DMS114 treated with DMSO at 0.1 percent for 48 hours (cell line): ENCODE measurements around the gene MC1R.
"Not testable (repeated sequence)": the region's sequence is repeated elsewhere in the genome, so short reads cannot be mapped to it uniquely, and the experiment has no call there.

ENCODE experiments used
- DNase-seq: peaks from one replicate; lab custom pipeline; 2025; ENCODE audit not compliant: unreplicated experiment; lab: John Stamatoyannopoulos, UW

Gene MC1R

DNA sequence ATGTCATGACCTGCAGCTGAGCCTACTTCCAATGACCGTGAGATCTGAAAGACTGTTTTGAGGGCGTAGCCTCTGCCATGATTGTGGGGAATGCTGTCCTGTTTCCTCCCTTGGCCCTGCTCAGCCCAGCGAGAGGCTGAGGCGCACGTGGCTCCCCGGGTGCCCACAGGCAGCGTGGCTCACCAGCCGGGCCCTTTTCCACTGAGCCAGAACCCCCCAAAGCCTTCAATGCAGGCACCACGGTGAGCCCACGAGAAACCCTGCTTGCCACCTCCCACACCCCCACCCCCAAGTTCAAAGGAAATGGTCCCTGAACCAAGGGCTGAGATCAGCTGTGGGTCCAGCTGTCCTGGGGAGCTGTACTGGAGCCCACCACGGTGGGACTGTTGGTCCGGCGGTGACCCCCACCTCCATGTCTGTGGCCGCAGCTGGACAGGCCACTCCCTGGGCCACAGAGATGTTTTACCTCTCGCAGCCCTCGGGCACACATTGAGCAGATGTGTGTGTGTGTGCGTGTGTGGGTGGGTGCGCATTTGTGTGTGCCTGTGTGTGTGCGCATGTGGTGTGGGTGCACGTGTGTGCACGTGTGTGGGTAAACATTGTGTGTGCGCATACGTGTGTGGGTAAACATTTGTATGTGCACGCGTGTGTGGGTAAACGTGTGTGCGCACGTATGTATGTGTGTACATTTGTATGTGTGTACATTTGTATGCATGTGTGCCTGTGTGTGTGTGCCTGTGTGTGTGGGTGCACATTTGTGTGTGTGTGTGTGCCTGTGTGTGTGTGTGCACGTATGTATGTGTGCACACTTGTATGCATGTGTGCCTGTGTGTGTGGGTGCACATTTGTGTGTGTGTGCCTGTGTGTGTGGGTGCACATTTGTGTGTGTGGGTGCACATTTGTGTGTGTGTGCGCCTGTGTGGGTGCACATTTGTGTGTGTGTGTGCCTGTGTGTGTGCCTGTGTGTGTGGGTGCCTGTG is 5.0 kb upstream of the MC1R start:
- no peak for DNase-seq

DNA sequence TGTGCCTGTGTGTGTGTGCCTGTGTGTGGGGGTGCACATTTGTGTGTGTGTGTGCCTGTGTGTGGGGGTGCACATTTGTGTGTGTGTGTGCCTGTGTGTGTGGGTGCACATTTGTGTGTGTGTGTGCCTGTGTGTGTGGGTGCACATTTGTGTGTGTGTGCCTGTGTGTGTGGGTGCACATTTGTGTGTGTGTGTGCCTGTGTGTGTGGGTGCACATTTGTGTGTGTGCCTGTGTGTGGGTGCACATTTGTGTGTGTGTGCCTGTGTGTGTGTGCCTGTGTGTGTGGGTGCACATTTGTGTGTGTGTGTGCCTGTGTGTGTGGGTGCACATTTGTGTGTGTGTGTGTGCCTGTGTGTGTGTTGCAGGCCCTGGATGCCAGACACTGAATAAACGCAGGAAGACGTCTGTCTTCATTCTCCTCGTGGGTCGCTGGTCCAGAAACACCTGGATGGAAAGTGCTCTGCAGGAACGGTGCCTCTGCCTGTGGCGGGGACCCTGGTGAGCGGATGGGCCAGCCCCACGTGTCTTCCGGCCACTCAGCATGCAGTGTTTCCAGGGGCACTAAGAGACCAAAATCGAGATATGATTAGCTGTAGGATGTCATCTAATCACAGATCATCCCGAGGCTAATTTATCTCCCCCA is 3.9 kb upstream of the MC1R start:
- DNase-seq = not testable (repeated sequence)

- DNase-seq = no peak
Measured at GRCh38 chr16:89915303-89916232, 3.1 kb upstream of the MC1R start.

DNA sequence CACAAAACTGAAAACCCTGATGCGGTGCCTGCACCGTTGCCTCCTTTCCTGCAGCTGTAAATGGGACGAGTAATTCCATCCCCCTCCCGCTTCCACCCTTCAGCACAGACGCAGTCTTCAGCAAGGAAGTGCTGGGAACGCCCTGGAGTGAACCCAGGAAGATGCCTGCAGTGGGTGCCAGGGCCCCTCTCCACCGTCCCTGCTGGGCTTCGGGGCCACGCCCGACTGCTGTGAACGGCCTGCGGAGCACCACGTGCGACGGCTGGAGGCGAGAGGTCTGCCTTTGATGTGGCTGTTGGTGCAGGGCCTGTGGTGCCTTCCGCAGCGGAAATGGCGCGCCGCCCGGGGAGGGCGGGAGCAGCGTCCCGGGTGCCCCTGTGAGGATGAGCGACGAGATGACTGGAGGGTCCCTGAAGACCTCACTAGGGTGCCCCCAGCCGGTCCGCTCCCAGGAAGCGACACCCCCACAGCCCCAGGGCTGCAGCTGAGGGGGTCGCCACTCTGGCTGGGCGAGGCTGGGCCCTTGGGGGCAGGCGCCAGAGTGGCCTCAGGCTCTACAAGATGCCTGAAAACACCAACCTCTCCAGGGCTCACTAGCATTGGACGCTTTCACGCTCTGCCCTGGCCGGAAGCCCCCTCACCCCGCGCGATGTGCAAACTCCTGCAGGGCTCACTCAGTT is 749 bp upstream of the MC1R start:
- DNase-seq = peak; percentile 76

DNA sequence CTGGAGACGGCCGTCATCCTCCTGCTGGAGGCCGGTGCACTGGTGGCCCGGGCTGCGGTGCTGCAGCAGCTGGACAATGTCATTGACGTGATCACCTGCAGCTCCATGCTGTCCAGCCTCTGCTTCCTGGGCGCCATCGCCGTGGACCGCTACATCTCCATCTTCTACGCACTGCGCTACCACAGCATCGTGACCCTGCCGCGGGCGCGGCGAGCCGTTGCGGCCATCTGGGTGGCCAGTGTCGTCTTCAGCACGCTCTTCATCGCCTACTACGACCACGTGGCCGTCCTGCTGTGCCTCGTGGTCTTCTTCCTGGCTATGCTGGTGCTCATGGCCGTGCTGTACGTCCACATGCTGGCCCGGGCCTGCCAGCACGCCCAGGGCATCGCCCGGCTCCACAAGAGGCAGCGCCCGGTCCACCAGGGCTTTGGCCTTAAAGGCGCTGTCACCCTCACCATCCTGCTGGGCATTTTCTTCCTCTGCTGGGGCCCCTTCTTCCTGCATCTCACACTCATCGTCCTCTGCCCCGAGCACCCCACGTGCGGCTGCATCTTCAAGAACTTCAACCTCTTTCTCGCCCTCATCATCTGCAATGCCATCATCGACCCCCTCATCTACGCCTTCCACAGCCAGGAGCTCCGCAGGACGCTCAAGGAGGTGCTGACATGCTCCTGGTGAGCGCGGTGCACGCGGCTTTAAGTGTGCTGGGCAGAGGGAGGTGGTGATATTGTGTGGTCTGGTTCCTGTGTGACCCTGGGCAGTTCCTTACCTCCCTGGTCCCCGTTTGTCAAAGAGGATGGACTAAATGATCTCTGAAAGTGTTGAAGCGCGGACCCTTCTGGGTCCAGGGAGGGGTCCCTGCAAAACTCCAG is 1.1 kb downstream of the MC1R start:
- DNase-seq = no peak

DNA sequence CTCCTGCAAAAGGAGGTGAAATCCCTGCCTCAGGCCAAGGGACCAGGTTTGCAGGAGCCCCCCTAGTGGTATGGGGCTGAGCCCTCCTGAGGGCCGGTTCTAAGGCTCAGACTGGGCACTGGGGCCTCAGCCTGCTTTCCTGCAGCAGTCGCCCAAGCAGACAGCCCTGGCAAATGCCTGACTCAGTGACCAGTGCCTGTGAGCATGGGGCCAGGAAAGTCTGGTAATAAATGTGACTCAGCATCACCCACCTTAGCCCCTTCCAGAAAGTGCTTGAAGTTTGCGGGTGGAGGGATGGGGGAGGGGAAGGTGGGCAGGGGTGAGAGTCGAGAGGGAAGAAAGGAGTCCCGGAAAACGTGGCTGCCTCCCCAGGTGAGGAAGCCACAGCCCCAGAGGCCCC is 2.1 kb downstream of the MC1R start:
- DNase-seq = no peak

DNA sequence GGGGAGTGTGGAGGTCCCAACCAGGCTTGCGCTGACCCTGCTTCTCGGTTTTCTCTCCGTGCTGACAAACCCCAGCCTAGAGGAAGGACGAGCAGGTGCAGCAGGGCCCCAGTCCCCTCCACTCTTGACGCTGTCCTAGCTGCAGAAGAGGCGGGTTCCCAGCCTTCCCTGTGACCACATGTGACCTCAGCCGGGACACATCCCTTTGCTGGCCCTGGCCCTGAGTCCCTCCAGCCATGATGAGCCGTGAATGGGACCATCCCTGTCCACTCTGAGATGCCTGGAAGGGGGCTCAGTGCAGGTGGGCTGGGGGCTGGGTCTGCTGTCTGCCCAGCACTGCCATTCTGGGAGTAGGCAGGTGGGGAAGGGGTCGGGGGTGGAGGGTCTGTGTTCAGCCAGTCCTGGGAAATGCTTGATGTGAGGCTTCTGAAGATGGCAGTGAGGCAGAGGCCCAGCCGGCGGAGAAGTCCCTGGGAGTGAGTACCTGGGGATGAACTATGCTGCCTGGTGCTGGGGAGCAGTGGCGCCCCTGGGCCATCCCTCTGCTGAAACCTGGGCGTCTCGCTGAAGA is 2.6 kb downstream of the MC1R start:
- DNase-seq = no peak

DNA sequence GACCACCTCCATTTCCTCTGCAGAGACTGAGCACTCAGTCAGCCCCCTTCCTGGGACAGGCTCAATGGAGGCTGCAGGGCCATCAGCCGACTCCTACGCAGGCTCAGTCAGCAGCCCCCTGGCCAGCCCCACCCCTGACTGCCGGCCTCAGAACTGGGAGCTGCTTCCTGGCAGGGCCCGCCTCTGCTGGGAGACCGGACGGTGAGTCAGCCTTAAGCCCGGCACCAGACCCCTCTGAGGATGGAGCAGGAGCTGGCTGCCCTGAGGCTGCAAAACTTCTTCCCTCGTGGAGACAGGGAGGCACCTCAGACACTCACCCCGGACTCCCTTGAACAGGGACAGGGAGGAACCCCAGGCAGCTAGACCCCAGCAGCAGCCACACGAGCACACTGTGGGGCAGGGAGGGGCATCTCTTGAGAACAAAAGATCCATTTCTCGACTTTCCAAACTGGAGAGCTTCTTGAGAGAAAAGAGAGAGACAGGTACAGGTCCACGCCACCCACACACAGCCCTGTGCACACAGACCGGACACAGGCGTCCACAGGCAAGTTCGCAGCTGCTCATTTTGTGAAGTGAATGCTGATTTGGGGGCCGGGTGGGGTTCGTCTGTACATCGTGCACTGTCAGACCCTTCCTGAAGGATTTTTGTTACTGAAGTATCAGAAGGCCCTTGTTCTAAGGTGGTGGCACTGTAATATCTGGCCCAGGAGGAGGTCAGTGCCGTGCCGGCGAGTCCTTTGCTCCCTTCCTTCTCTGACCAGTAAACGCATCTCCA is 3.2 kb downstream of the MC1R start:
- DNase-seq = peak; percentile 17

DNA sequence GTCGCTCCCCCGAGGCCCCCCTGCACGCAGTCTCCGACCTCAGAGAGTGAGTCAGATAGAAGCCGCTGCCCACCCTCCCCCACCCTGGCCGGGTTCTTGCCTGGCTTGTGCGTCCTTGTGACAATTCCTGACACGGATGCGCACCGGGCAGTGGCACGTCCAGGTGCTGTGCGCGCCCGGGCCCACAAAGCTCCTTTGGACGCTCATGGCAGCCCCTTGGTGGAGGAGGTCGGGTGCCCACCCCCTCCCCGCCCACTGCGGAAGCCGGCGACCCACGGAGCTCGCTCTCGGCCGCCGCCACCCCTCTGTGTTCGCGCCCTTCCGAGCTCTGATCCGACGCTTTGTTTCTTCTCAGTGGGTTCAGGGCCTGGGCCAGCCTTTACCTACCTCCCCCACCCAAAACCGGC is 3.8 kb downstream of the MC1R start:
- DNase-seq = no peak

DNA sequence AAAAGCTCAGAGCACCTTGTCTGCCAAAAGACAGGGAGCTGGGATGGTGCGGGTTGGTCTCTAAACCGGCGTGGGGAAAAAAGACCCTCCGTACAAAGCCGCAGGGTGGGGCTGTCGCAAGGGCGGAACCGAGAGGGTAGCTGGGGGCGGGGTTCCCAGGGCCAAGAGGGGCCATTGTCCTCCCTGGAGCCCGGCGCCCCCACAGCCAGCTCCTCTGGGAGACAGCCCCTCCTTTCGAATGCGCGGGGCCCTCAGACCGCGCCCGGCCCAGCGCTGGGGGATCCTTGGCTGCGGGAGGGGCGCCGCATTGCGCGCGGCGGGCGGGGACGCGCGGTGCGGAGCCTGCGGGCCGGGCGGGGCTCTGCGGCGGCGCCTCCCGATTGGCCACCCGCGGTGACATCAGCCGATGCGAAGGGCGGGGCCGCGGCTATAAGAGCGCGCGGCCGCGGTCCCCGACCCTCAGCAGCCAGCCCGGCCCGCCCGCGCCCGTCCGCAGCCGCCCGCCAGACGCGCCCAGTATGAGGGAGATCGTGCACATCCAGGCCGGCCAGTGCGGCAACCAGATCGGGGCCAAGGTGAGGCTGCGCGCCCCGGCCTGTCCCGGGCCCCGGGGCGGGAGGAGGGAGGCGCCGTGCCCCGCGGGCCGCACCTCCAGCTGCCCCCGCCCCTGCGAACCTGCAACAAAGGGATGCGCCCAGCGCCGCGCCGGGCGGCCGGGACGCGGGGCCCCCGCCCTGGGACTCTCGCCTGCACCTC is 4.4 kb downstream of the MC1R start, which contains the start of gene TUBB3:
Gene TUBB3 (plus strand): TSS at position 459 of the 756 bp plus-strand sequence. CDS start 60 bp downstream, at position 519.
- peak; percentile 63 for DNase-seq

GRCh38 chr16:89923640-89924296 is 5.1 kb downstream of the MC1R start:
- no peak for DNase-seq

GRCh38 chr16:89924297-89924924 is 5.7 kb downstream of the MC1R start:
- DNase-seq = no peak

GRCh38 chr16:89924925-89925307 is 6.3 kb downstream of the MC1R start:
- DNase-seq = no peak

DNA sequence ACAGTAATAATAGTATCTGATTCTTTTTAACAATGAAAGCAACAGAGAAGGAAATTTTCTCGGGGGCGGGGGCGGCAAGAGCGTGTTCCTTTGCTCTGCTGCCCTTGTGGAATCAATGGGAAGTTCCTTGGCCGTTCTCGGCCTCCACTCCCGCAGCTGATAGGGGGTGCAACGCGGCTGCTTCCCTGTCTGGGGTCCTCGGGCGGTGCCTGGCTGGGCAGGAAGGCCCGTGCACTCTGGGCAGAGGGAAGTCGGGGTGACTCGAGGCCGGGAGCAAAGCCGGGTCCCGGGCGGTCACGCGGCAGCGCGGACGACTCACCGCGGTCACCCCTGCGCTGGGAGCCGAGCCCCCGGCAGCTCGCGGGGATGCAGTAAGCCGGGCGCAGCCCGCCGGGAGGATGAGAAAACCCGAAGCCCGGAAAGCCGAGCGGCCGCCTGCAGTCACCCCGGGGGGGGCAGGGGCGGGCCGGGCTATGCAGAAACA is 7.0 kb downstream of the MC1R start:
- peak; percentile 34 for DNase-seq

DNA sequence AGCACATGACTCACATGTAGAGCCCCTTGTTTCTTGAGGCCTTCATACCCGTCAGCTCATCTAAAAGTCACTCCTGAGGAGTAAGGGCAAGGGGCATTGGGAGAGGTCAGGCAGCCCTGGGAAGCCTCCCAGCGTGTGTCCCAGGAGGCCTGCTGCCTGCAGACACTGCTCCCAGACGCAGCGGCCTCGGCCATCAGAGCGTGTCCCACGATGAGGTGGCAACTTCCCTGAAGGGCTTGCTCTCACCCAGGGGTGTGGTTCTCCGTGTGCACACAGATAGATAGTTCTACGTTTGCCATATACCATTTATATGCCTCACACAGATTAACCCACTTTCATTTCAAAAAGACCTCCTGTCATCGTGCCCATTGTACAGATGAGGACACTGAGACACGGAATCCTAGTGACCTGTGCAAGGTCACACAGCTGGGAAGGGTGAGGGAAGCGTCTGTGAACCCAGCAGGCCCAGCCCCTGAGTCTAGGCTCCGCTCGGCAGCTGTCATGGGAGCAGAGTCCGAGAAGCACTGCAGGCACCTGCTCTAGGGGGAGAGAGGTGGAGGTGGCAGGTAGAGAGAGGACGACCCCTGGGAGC is 12.7 kb downstream of the MC1R start:
- DNase-seq = no peak

DNA sequence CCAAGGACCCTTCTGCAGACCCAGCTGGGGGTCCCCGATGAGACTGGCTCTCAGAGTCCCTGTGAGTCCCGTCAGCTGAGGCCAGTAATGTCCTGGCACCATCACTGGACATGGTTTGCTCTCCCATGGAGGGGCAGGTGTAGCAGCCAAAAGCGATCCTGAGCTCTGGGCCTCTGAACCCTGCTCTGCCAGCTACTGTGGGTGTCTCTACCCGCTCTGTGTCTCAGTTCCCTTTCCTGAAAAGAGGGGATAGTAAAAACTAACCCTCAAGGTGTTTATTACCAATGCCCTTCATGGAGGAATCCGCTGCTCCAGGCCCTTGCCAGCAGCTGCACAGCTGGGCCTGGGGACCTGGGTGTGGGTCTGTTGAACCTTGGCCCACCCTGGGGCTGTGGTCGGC is 13.3 kb downstream of the MC1R start:
- no peak for DNase-seq
